Fibroblast of the aortic adventitia (primary cell): ENCODE measurements around the gene ACVR1. TPM values are rescaled to one million over a fixed set of nuclear protein-coding genes. Genes with fewer than 3 reads are reported as not detected.
"Not testable (repeated sequence)": the region's sequence is repeated elsewhere in the genome, so short reads cannot be mapped to it uniquely, and the experiment has no call there.

Source experiments
- DNase-seq: peaks from one replicate; pipeline ENCODE4 v3.0.0-alpha.2; 2010; ENCODE audit warnings: low read depth
- H3K4me3 ChIP-seq: 2 replicates; pipeline ENCODE4 v1.5.1; 2011; ENCODE audit warnings: low read depth, mild to moderate bottlenecking, control low read depth, low read length, moderate library complexity
- total RNA-seq: library from RNA; depleted of rRNA; stranded (reverse); fragments of >200 nt; gene quantifications from 2 replicates; pipeline ENCODE4 v1.2.3, GENCODE V29; 2012; ENCODE audit warnings: low replicate concordance
- TF ChIP-seq, protein P1 (sequence below): IDR thresholded peaks from 2 replicates; pipeline ENCODE4 v1.5.1; 2011; ENCODE audit warnings: mild to moderate bottlenecking, low read length, control low read depth, inconsistent platforms; ENCODE audit not compliant: insufficient read depth

The ACVR1 gene
- total RNA-seq, 1 donor, result 32.9 TPM

DNA sequence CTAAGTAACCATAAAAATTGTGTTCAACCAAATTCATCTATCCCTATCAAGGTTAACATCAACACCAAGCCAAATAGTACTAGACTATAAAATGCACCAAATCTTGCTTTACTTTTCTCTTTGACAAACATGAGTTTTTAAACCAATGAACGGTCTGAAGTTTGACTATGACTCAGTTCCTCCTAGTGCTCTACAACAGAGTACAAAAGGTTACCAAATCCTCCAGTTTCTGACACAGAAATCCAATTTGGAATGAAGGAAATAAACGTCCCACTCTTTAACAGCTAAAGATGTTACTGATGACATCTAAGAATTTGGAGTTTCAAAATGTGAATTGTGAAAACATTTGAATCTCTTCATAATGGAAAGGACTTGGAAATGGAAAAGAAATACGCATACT lies 11.8 kb upstream of the ACVR1 start:
- TF ChIP-seq, protein P1, sequence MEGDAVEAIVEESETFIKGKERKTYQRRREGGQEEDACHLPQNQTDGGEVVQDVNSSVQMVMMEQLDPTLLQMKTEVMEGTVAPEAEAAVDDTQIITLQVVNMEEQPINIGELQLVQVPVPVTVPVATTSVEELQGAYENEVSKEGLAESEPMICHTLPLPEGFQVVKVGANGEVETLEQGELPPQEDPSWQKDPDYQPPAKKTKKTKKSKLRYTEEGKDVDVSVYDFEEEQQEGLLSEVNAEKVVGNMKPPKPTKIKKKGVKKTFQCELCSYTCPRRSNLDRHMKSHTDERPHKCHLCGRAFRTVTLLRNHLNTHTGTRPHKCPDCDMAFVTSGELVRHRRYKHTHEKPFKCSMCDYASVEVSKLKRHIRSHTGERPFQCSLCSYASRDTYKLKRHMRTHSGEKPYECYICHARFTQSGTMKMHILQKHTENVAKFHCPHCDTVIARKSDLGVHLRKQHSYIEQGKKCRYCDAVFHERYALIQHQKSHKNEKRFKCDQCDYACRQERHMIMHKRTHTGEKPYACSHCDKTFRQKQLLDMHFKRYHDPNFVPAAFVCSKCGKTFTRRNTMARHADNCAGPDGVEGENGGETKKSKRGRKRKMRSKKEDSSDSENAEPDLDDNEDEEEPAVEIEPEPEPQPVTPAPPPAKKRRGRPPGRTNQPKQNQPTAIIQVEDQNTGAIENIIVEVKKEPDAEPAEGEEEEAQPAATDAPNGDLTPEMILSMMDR, result no peak
- DNase-seq, result no peak

DNA sequence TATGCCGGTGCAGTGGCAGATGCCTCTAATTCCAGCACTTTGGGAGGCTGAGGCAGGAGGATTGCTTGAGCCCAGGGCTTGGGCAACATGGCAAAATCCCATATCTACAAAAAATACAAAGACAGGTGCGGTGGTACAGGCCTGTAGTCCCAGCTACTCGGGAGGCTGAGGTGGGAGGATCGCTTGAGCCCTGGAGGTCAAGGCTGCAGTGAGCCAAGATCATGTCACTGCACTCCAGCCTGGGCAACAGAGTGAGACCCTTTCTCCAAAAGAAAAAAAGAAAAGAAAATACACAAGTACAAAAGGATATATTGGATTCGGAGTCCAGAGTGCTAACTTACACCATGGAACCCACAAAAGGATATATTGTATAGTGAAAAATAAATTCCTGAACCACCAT lies 8.4 kb upstream of the ACVR1 start:
- DNase-seq, H3K4me3 ChIP-seq: not testable (repeated sequence)

More for the DNA sequence above, 11.8 kb upstream of the ACVR1 start:
- no peak overlapping the region for H3K4me3 ChIP-seq

DNA sequence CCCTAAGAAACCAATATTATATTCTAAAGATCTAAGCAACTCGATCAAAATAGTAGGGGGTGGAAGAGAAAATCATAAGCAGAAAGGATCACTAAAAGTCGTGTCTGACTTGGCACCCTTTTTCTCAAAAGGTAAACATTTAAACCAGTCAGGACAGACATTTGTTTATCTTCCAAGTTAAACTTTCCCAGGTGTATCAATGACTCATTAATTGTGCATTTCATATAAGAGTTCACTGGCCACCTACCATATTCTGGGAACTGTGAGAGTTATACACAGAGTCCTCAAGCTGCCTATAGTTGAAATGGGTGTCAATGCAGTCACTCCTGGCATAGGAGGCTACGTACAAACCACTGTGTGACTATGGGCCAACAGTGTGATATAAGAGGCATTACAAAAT lies 4.8 kb upstream of the ACVR1 start:
- no peak overlapping the region for H3K4me3 ChIP-seq
- TF ChIP-seq, protein P1, result no peak
- no peak for DNase-seq

GRCh38 chr2:157877761-157878400 lies 1.8 kb upstream of the ACVR1 start:
- TF ChIP-seq, protein P1, result no peak
- no peak overlapping the region for H3K4me3 ChIP-seq
- no peak for DNase-seq

GRCh38 chr2:157876786-157877138 lies 632 bp upstream of the ACVR1 start:
- peak overlapping the region; percentile 71 for H3K4me3 ChIP-seq
- TF ChIP-seq, protein P1, result no peak
- DNase-seq, result peak; percentile 21

DNA sequence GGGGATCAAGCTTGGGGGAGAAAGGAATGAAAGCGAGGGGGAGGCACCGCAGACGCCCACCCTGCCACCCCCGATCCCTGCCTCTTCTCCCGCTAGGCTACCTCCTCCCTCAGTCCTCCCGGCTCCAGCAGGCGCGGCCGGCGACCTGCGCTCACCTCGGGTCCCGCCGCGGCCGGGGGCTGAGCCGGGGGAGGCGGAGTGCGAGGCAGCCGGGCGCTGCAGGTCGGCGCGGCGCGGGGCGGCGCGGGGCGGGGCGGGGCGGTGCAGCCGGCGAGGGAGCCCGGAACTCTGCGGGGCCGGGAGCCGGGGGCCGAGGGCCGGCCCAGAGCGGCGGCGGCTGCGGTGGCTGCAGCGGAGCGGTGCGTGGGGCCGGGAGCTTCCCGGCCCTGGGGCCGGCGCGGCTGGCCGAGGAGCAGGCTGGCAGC lies 477 bp downstream of the ACVR1 start:
- TF ChIP-seq, protein P1, result no peak
- peak overlapping the region; percentile 87 for H3K4me3 ChIP-seq
- DNase-seq, result peak; percentile 4

GRCh38 chr2:157874997-157875640 lies 1.0 kb downstream of the ACVR1 start:
- TF ChIP-seq, protein P1, result no peak
- H3K4me3 ChIP-seq, result peak overlapping the region; percentile 87
- peak; percentile 93 for DNase-seq
